GM18502 (cell line): ENCODE measurements around the gene DNAH10.
"Not testable (repeated sequence)": the region's sequence is repeated elsewhere in the genome, so short reads cannot be mapped to it uniquely, and the experiment has no call there.

Experiments
- ATAC-seq: cut with Tn5 transposase; IDR thresholded peaks from one replicate; pipeline ENCODE4 v1.9.1; 2021; ENCODE audit warnings: mild to moderate bottlenecking; ENCODE audit not compliant: unreplicated experiment, poor library complexity

Gene DNAH10

DNA sequence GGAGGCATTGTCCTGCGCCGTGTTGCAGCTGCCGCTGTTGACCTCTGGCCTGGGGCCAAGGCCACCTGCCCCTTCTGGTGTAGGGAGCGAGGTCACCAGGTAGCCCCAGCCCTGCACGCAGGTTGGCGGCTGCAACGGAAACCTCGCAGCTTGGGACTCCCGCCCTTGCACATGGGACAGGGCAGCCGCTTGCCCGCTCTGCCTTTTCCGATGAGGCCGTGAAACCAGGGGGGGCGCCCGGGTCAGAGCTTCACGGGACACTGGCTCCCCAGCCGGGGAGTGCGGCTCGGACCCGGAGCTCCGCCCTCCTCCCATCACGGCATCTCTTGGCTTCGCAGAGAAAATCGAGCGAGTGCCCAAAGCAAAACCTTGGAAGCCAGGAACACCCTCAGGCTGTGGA, 25.4 kb downstream of the DNAH10 start:
- no peak for ATAC-seq

DNA sequence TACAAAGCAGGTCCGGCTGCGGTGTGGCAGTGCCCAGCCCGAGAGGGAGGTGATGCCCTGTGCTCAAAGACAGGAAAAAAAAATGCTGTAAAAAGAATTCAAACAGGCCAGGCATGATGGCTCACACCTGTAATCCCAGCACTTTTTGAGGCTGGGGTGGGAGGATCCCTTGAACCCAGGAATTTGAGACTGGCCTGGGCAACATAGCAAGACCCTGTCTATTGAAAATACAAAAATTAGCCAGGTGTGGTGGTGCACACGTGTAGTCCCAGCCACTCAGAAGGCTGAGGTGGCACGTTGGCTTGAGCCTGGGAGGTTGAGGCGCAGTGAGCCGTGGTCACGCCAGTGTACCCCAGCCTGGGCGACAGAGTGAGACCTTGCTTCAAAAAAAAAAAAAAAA, 26.4 kb downstream of the DNAH10 start:
- no peak for ATAC-seq

DNA sequence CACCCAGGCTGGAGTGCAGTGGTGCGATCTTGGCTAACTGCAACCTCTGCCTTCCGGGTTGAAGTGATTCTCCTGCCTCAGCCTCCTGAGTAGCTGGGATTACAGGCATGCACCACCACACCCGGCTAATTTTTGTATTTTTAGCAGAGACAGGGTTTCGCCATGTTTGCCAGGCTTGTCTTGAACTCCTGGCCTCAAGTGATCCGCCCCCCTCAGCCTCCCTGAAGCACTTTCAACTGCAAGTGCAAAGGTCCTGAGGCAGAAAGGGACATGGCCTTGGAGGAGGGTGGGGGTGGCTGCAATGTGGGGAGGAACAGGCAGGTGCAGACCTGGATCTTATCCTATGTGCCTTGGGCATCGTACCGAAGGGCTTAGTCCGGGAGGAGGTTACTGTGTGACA, 27.3 kb downstream of the DNAH10 start:
- ATAC-seq, result not testable (repeated sequence)

DNA sequence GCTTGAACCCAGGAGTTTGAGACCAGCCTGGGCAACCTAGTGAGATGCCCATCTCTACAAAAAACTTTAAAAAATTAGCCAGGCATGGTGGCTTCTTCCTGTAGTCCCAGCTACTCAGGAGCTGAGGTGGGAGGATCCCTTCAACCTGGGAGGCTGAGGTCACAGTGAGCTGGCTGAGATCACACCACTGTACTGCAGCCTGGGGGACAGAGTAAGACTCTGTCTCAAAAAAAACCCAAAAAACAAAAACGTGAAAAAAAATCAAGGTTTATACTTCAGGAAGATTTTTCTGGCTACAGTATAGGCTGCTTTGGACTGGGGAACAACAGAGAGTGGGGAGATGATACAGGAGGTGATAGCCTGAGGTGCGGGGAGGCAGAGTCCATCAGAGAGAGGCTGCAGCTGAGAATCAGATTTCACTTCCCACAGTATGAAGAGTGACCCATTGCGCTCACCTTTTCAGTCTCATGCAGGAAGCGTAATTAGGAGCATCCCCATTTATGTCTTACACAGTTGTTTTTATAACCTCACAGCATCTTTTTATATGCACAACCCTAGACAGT, 28.9 kb downstream of the DNAH10 start:
- no peak for ATAC-seq

GRCh38 chr12:123794027-123794426, 31.9 kb downstream of the DNAH10 start:
- ATAC-seq, result no peak

GRCh38 chr12:123798518-123798917, 36.4 kb downstream of the DNAH10 start:
- ATAC-seq, result no peak

GRCh38 chr12:123799227-123799626, 37.1 kb downstream of the DNAH10 start:
- ATAC-seq, result no peak

GRCh38 chr12:123801573-123802178, 39.6 kb downstream of the DNAH10 start:
- ATAC-seq, result no peak

GRCh38 chr12:123805173-123805572, 43.1 kb downstream of the DNAH10 start:
- no peak for ATAC-seq

DNA sequence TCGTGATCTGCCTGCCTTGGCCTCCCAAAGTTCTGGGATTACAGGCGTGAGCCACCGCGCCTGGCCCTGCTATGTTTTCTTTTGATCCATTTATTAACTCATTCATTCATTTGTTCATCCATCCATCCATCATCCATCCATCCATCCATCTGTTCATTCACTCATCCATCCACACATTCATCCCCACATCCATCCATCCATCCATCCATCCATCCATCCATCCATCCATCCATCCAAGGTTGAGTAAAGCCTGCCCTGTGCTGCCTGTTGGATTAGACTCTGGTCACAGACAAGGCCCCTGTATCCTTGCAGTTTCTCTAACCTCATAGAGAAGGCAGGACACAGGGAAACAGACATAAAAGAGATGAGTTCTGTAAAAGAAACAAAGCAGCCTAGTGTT, 44.9 kb downstream of the DNAH10 start:
- ATAC-seq, result no peak

- no peak for ATAC-seq
Observed at GRCh38 chr12:123807670-123808069, 45.6 kb downstream of the DNAH10 start.

- ATAC-seq, result no peak
Observed at GRCh38 chr12:123808167-123808566, 46.1 kb downstream of the DNAH10 start.

DNA sequence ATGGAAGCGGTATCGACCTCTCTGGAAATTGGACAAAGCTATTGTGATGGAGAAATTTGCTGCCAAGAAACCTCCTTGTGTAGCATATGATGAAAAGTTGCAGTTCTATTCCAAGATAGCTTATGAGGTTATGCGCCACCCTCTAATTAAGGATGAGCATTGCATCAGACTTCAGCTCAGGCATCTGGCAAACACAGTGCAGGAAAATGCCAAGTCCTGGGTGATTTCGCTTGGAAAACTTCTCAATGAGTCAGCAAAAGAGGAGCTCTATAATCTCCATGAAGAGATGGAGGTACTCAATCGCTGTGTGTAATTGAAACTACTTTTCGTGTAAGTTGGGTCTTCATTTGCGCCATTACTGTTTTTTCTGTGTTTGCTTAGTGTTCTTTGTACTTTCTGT, 51.2 kb downstream of the DNAH10 start:
- ATAC-seq, result no peak

DNA sequence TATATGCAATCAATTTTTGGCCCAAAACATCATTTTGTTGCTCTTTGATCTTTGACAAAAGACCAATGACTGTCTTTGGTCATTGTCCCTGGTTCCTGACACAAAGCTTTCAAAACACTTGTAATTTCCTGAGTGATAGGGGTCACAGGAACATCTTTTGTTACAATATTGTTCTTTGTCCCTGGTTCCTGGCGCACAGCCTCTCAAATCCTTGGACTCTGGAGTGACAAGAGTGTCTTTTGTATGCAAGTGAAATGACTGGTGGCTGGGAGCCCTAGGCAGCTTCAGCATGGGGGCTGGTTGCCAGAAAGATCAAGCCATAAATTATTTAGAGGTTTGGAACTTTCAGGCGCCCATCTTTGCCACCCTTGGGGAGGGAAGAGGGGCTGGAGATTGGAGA, 53.9 kb downstream of the DNAH10 start:
- no peak for ATAC-seq

- no peak for ATAC-seq
Observed at GRCh38 chr12:123816896-123817537, 54.9 kb downstream of the DNAH10 start.

GRCh38 chr12:123822804-123823203, 60.7 kb downstream of the DNAH10 start:
- ATAC-seq, result no peak

DNA sequence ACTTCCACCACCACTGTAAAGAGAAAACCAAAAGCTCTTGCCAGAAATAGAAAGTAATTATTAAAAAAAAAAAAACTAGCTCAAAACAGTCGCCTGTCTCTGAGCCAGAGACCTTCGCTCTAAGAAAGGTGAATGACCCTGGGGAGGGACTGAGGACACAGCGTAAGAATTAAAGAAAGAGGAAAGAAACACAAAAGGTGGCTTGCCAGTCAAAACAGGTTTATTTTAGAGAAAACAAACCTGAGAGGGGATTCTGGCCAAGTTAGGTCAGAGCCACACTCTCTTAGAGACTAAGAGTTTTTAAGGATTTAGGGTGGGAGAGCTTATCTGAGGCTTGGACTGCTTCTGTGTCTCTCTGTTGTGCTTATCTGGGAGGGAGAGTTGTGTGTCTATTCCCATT, 66.0 kb downstream of the DNAH10 start:
- ATAC-seq, result no peak

DNA sequence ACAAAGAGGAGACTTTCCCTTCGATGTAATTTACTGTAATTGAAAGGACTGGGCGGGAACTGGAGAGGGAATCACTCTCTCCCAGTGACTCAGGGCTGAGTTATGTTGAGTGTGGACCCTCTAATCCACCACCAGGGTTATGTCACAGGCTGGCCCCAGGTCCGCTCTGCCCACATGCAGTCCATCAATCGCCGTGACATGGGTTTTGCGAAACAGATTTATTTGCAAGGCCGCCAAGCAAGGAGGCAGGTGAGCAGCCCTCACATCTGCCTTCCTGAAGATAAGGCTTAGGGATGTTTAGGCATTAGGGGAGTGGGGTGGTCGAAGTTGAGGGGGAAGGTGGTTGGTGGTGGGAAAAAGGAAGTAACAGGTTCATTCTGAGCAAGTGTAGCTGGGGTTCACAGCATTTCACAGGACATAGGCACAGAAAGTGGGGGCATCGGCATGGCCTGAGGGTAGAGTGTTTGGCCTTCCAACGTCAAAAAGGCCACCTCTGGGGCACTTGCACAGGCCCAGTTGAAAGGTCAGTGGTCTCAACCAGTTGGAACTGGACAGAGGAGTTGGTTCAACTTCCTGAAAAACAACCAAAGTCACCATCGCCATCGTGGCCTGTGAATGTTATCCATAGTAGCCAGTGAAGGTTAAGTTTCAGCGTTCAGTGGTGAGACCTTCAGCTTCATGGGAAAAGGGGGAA, 66.9 kb downstream of the DNAH10 start:
- no peak for ATAC-seq

DNA sequence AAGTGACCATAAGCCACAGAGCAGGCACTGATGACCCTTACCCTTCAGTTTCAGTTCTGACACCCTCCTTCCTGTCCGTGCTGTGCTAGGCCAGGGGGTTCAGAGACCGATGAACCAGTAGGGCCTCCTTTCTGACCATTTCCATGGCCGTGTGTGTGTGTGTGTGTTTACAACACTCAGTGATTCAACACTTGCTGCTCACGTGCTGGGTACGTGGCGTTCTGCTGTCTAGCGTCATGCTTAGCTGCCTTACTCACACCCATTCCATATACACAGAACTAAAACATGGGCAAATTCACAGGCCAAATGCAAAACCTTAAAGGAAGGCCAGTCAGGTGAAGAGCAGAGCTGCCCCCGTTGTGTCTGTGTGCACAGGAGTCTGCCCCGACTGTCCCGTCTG, 67.5 kb downstream of the DNAH10 start:
- no peak for ATAC-seq

GRCh38 chr12:123830675-123831074, 68.6 kb downstream of the DNAH10 start:
- no peak for ATAC-seq

DNA sequence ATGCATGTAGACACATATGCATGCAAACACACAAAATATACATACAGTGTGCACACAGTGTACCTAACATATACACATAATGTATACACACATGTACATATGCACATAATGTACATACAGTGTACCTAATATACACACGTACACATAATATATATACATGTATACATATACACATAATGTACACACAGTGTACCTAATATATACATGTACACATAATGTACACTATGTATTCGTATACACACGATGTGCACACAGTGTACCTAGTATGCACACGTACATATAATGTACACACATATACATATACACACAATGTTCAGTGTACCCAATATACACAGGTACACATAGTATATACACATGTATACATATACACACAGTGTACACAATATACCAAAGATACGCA, 70.0 kb downstream of the DNAH10 start:
- no peak for ATAC-seq
